ENCODE measurements around the gene PDE11A. TPM values are rescaled to one million over a fixed set of nuclear protein-coding genes. Genes with fewer than 3 reads are reported as not detected.
"Not testable (repeated sequence)": the region's sequence is repeated elsewhere in the genome, so short reads cannot be mapped to it uniquely, and the experiment has no call there.

The PDE11A gene
- polyA plus RNA-seq, 5 donors: 0.18 to 0.37 (median 0.25) TPM

DNA sequence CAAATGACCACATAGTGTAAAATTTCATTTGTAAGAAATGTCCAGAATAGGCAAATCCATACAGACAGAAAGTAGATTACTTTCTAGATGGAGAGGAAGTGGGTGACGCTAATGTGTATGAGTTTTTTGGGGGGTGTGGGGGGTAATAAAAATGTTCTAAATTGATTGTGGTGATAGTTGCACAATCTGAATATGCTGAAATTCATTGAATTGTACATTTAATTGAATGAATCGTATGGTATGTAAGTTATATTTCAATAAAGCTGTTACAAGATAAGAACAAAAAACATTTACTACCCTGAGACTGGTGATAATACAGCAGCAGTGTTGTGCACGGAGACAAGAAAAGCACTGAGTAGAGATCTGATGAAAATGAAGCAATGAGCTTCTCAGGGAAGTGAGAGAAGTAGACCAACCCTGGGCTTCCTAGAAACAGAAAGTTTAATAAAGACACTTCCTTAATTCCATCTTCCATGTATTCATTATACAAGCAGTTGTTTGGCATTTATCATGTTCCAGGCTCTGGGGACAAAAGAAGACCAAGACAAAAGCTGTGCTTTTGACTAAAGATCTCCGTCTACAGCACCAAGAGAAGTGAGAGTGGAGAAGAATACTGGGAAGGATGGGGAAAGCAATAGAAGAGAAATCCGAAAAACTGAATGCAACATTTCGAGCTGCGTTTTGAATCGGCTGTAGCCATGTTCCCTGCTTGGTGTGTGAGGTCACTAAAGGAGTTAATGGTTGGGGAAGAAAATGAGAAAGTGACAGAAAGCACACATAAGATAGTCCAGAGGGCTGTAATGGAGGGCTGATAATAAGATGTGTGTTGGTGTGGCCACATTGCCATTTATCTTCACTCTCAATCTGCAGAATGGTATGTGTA, 1.8 kb upstream of the PDE11A start:
- no peak for DNase-seq

DNA sequence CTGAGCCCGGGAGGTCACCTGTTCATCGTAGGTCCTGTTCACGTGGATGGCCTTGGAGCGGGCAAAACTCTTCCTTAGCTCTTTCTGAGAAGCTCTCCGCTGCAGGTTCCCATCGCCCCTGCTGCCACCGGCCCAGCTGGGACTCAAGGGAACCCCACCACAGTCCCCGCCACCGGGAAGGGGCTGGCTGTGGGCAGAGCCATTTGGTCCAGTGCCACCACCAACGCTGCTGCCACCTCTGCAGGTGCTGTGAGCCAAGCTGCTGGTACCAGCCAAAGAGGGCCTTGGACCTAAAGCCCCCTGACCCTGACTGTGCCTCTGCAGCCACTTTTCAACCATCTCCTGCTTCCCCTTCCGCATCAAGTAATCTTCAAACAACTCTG, 586 bp downstream of the PDE11A start:
- no peak for DNase-seq

DNA sequence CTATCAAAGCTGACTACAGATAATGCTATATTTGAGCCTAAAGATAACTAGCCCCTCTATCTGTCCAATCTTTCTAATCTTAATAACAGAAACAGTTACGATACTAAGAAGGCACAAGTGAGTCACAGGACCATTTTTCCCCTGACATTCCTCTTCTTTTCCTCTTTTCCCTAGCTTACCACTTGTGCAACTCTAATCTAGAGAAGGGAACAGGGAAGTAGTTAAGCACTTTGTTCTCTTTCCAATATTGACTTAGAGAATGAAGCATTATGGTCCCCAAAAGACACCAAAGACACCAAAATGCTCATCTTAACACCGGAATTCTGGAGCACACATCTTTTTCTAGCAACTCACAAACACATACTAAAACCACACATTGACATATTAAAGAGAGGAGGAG, 1.8 kb downstream of the PDE11A start:
- DNase-seq: no peak

DNA sequence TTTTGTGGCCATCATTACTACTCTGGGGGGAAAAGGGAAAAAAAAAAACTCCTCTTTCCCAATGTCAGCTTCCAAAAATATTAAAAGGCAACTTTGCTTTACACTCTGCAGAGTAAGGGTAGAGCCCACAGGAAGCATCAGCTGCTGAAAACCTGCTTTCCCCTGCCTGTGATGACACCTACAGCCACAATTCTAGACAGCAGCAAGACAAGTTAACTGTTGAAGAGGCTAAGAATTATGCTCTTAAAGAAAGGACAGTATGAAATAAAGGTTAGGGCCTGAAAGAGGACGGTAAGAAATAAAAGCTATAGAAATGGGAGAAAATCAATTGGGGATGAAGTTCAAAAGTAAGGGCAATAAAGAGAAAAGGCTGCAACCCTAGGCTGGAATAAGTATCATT, 3.0 kb downstream of the PDE11A start:
- DNase-seq: no peak

DNA sequence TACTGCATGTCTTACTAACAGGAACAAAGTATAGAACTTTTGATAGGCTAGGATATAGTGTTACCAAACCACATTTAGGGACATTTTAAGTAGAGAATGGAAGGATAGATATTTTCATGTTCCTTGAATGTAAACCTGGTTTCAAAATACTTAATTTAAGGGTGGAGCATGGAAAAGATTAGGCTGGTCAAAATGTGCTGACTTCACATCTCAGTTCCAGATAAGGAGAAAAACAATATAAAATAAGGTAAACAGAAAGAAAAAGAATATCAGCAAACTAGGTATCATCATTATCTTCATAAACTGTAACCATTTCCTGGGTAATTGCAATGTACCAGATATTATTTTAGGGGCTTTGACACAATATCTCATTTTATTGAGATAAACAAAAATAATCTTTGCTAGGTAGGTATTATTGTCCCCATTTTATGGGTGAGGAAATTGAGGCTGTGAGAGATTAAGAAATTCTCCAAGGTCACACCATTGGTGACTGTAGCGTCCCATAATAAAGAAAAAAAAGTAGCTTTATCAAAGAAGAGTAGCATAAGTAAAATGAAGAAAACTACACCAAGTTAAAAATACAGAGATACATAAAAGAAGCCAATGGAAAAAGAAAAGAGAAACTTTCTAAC, 3.6 kb downstream of the PDE11A start:
- no peak for DNase-seq

DNA sequence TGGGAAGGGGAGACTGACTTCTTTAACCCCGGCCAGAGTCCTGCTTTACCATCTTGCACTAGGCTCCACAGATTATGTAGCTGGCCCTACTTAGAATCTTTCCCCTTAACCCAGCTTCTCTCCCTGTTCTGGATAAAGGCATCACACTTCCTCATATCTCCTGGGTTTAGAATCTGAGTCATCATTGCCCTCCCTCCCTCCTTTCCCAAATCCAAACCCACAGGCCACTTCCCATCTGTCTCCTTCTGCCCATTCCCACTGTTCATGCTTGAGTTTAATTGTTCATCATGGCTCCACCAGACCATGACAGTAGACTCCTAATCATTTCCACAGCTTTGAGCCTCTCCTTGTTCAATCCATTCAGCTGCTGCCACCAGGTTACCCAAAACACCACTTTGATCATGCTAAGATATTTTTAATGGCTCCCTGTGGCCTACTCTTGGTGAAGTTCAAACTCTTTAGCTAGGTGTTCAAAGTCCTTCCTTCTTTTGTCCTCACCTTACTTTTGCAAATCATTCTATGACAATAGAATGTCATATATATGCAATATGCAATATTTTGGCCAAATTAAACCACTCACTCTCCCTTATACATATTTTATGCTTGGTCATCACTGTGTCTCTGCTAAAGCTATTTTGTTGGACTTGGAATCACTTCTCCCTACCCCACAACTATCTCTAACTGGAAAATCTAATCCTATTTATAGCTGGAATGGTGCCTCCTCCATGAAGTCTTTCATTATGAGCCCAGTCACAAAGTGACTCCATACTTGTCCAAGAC, 5.5 kb downstream of the PDE11A start:
- DNase-seq: no peak

DNA sequence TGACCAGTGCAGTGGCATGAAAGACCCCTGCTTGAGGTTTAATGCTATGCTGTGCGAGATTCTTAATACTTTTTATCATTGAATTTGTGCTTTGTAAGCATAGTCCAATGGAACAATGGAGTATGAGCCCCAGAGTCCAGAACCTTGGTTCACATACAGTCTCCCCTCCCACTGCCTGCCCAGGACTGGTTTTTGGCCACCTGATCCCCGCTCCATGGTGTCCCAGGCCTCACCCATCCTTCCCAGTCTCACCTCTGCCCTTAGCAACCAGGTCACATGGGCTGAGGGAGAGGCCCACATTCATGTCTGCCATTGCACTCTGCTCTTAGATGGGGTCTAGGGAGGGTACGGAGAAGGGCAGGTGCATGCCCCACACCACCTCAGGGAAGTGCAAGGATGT, 6.3 kb downstream of the PDE11A start:
- no peak for DNase-seq

DNA sequence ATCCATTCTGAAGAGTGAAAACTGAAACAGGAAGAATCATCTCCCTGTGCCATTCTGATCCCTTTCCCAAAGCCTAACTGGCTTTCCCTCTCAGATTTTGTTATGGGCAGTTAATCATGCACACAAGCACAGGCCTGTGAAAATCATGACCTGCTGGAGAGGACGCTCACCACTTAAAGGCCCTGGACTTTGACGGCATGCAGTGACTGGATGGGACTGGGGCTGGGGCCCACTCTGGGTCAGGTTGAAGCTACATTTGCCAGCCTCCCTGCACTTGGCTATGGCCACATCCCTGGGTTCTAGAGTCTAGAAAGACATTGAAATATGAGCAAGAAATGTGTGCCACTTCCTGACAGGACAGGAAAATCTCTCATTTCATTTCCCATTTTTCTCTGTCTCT, 12.9 kb downstream of the PDE11A start:
- DNase-seq: no peak

DNA sequence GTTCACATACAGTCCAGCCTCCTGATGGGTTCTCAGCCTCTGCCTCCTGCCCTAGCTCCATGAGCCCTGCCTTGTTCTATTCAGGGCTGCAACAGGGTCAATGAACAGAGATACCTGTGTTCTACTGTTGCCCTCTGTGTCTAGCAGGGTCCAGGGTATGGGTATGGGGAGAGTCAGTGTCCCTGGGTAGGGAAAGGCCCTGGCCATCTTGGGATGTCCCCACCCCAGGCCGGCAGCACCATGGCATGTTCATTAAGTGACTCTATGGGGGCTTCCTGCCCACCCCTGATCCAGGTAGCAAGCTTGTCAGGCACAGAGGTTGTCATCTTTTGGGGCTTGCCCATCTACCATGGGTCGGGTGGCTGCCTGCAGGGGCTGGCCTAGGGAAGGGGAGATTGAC, 13.5 kb downstream of the PDE11A start:
- DNase-seq: no peak

DNA sequence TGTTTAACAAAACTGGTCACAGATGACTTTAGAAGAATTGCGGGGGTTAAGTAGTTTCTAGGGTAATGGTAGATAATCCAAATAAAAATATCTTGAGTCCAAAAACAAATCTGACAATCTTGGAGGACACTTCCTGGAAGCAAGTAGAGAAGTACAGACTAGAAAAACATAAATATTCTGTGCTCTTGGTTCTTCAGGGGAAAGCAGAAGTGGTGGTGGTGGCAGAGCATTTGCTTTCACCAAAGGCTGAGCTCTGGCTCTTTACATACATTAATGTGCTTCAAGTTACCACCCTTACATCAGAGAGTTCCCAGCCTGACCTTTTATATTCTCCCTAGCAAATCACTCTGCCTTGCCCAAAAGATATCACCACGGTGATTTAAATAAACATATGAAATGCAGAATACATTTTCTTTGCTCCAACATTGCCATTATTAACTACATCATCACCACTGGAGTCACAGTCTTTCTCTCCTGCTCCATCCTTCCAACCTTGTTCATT, 15.3 kb downstream of the PDE11A start:
- no peak for DNase-seq

DNA sequence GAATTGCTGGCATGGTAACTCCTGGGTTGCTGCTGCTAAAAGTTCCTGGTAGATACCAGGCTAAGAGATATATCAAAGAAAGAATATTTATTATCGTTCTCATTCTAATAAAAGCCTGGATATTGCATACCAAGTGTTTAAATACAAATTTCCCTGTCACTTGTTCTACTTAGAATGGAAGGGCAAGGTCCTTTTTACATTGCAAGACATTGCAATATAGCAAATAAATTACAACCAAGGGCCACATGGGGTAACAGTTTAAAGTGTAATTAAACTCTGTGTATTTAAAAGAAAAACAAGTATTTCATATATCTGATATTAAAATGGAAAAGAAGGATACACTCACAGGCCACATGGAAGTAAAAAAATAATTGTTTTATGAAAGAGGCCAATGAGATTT, 16.2 kb downstream of the PDE11A start:
- no peak for DNase-seq

DNA sequence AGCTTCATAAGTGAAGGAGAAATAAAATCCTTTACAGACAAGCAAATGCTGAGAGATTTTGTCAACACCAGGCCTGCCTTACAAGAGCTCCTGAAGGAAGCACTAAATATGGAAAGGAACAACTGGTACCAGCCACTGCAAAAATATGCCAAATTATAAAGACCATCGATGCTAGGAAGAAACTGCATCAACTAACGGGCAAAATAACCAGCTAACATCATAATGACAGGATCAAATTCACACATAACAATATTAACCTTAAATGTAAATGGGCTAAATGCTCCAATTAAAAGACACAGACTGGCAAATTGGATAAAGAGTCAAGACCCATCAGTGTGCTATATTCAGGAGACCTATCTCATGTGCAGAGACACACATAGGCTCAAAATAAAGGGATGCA, 21.3 kb downstream of the PDE11A start:
- not testable (repeated sequence) for DNase-seq

DNA sequence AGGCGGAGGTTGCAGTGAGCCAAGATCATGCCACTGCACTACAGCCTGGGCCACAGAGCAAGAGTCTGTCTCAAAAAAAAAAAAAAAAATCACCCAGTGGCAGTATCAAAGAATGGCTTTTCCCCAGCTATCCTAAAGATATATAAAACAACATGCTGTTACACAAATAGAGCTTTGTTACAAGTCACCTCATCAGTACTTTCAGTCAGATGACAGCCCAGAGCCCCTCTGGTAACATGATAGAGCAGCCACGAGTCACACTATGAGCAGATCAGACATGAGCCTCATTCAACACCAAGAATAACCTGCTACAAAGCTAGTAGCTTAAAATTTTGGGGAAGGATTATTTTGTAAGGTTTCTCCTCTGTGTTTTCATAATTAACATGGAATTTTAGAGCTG, 25.2 kb downstream of the PDE11A start:
- DNase-seq: no peak

DNA sequence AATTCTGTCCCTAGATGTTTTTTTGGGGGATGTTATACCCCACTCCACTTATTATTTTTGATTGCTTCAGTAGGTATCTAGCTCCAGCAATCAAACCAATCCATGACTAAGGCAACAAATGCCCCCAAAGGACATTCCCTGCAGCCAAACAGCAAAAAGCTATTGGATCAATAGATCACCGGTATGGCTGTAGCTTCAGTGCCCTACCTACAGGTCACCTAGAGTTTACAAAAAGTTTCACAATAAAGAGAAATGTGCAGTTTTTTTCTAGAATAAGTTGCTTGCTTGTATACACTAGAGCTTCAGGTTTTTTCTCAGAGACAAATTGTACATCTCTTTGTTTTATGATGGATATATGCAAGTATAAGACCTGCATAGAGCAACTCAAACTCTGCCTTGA, 27.7 kb downstream of the PDE11A start:
- no peak for DNase-seq

DNA sequence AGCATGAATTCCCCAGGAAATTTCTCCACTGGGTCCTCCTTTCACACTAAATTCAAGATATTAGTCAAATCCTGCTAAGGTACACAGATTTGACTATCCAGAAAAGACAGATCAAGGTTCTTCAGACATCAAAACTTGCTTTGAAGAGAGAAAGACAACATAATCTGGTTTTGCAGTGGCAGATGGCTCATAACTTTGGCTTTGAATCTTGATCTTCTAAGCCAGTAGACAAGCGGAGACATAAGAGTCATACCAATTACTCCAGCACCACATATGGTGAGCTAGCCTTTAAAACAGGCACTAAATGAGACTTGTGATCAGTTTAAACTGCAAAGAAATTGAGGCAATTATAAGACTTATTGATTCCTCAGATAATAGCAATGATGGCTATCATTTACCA, 29.3 kb downstream of the PDE11A start:
- DNase-seq: no peak

DNA sequence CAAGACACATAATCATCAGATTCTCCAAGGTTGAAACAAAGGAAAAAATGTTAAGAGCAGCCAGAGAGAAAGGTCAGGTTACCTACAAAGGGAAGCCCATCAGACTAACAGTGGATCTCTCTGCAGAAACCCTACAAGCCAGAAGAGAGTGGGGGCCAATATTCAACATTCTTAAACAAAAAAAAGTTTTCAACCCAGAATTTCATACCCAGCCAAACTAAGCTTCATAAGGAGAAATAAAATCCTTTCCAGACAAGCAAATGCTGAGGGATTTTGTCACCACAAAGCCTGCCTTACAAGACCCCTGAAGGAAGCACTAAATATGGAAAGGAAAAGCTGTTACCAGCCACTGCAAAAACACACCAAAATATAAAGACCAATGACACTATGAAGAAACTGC, 39.0 kb downstream of the PDE11A start:
- DNase-seq: not testable (repeated sequence)

DNA sequence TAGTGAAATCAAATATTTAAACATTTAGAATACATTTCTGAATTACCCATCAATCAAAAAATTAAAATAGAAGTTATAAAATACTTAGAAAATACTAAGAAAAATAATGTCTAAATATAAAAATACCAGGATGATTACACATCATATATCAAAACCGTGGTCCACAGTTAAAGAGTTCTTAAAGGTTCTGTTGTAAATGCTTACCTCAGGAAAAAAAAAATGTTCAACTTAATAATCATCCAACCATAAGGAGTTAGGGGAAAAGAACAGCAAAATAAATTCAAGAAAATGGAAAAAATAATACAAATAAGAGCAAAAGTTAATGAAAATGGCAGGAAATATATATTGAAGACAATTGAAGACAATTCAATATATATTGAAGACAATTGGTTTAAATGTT, 43.2 kb downstream of the PDE11A start:
- DNase-seq: no peak

DNA sequence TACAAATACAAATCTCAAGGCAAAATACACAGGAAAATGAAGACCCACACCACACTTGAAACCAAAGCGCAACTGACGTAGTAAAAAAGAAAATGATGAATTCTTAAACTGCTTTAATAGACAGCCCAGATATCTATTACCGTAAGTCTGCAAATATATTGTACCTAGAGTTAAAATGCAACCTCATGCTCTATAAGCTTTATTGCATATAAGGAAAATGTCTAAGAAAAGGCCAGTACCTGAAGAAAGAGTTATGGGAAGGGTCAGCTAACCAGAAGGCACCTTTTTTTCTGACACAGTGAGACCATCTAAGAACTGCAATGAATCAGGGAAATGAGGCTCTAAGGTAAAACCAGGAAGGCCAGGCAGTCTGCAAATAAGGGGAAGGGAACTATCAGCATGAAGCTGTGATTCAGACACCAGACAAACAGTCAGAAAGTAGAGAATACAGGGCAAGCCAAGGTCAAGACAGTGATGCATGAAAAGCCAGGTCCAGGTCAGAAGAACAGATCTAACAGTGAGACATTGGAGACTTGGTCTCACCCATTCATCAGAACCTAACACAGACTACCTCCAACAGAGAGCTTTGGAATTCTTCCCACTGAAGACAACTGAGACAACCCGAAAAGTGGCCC, 46.9 kb downstream of the PDE11A start:
- no peak for DNase-seq

DNA sequence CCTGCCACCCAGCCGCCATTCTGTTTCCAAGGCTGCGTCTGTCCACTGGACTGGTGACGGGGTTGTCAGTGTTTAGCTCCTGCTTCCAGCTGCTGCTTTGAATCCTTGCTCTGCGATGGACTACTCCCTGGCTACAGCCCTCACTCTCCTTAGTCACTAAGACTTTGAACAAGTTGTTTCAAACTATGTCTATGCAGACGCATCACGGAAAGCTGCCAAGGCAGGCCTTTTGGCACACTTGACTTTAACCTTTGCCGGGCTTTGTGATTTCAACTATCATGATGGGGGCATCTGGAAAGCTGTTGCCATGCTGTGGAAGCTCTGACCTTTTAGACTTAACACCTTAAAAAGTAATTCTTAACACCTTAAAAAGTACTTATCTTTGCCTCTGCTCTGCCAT, 54.4 kb downstream of the PDE11A start:
- no peak for DNase-seq

DNA sequence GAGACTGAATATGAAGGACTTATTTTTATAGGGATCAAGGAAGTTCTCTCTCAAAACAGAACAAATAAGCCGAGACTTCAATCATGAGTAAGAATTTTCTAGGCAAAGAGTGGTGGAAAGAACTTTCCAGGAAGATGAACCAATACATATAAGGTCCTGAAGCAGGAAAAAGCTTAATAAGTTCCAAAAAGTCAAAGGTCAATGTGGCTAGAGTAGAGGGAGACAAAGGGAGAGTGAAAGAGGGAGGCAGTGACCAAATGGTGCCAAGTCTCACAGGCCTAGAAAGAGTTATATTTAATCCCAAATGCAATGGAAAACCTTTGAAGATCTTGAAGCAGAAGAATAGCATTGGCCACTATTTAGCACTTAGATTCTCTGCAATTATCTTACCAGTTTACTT, 56.0 kb downstream of the PDE11A start:
- DNase-seq: no peak

DNA sequence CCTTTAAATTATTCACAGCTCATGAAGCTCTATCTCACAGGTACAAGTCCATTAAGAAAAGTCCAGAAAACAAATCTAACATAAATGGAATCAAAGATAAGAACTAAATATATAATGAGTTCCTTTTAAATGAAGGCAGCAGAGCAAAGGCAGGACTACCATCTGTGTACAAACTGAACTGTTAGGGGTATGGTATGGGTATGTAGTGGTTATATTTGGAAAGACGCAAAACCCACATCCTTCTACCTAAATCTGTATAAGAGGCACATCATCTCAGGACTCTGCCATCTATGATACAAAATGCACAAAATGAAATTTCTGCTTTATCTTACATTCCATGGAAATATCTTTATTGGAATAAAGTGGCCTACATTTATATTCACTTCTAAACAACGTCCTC, 59.9 kb downstream of the PDE11A start:
- DNase-seq: no peak

DNA sequence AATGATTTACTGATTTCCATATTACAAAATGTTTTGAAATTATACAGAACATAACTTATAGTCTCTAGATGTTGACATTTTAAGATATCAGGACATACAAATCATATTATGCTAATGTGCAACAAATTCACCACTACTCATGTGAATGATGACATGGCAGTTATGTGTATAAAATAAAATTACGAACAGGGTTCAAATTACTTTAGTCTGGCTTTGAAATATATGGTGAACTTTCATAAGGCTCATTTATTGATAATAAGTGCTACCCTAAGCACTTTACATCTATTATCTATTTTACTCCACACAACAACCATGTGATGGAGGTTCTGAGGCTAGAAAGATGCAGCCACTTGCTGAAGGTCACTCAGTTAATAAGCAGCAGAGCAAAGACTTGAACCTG, 62.8 kb downstream of the PDE11A start:
- DNase-seq: no peak
